H1 (cell line): ENCODE data around the gene SCARB1. TPM values are rescaled to one million over a fixed set of nuclear protein-coding genes. Genes with fewer than 3 reads are reported as not detected.

Source experiments
- CTCF ChIA-PET: fragments of 300-600 bp; sonication (Branson Sonifier 250); formaldehyde crosslinking; loops from one replicate; lab custom pipeline; 2021; ENCODE audit not compliant: partially characterized antibody; lab: Charles Lee
- POLR2A ChIA-PET: fragments of 300-600 bp; sonication (Branson Sonifier 250); formaldehyde crosslinking; loops from one replicate; lab custom pipeline; 2021; ENCODE audit warnings: inconsistent platforms; ENCODE audit not compliant: partially characterized antibody; lab: Charles Lee
- DNase-seq, 2 experiments: peaks; one replicate each; pipeline versions ENCODE4 v3.0.0 to v3.0.0-alpha.2; 2010 to 2022; ENCODE audit warnings: low spot score in 2 of 2, low read depth in 1 of 2, mixed read lengths in 1 of 2
- FAIRE-seq: peaks from 2 replicates; lab custom pipeline; 2011; peaks lifted over from hg19 to GRCh38; lab: Jason Lieb, UNC
- H2AFZ ChIP-seq: 2 replicates; pipeline ENCODE4 v1.8.1; 2012; ENCODE audit warnings: low read length, inconsistent platforms
- H2AK5ac ChIP-seq: 2 replicates; pipeline ENCODE4 v1.6.1; 2013; ENCODE audit warnings: low read depth, low read length
- H2BK120ac ChIP-seq: replicated peaks from 2 replicates; pipeline ENCODE3; 2013; ENCODE audit warnings: low read depth, low read length, inconsistent platforms
- H2BK12ac ChIP-seq: 2 replicates; pipeline ENCODE4 v1.6.1; 2013; ENCODE audit warnings: low read depth, low read length
- H2BK15ac ChIP-seq: 2 replicates; pipeline ENCODE4 v1.6.1; 2013; ENCODE audit warnings: low read length
- H2BK20ac ChIP-seq: 2 replicates; pipeline ENCODE4 v1.6.1; 2013; ENCODE audit warnings: low read length
- H2BK5ac ChIP-seq: 2 replicates; pipeline ENCODE4 v1.6.1; 2013; ENCODE audit warnings: low read depth, low read length
- H3K14ac ChIP-seq: 2 replicates; pipeline ENCODE4 v1.6.1; 2013; ENCODE audit warnings: inconsistent platforms; ENCODE audit not compliant: insufficient read length
- H3K18ac ChIP-seq: 2 replicates; pipeline ENCODE4 v1.6.1; 2013; ENCODE audit warnings: low read length; ENCODE audit errors: extremely low read depth
- H3K23ac ChIP-seq: 2 replicates; pipeline ENCODE4 v1.6.1; 2013; ENCODE audit warnings: inconsistent platforms; ENCODE audit not compliant: insufficient read length
- H3K23me2 ChIP-seq: 2 replicates; pipeline ENCODE4 v1.6.1; 2013; ENCODE audit warnings: low read depth, low read length
- H3K27ac ChIP-seq: 2 replicates; pipeline ENCODE4 v1.6.1; 2011; ENCODE audit warnings: low read depth, low read length, inconsistent platforms
- H3K27me3 ChIP-seq, 4 experiments: replicated peaks in 1 of 4; 1 replicate in 1 of 4; 2 replicates in 3 of 4; pipeline versions ENCODE4 v1.6.1 to v1.8.1; 2011 to 2013; ENCODE audit warnings: low read length in 3 of 4, mild to moderate bottlenecking in 3 of 4, inconsistent platforms in 2 of 4, mixed read lengths in 2 of 4, moderate library complexity in 1 of 4; ENCODE audit not compliant: control insufficient read depth in 3 of 4, insufficient read depth in 3 of 4; ENCODE audit errors: extremely low read depth in 1 of 4
- H3K36me3 ChIP-seq, 4 experiments: 2 replicates each; pipeline versions ENCODE4 v1.6.1 to v1.8.1; 2011 to 2013; ENCODE audit warnings: mild to moderate bottlenecking in 4 of 4, low read length in 3 of 4, moderate library complexity in 2 of 4, control low read depth in 1 of 4, inconsistent platforms in 1 of 4; ENCODE audit not compliant: insufficient read depth in 4 of 4, control insufficient read depth in 2 of 4
- H3K4ac ChIP-seq: replicated peaks from 2 replicates; pipeline ENCODE3; 2013; ENCODE audit warnings: low read length, low read depth, mixed read lengths, inconsistent platforms; ENCODE audit not compliant: insufficient read length
- H3K4me1 ChIP-seq, 4 experiments: replicated peaks in 1 of 4; 1 replicate in 1 of 4; 2 replicates in 3 of 4; pipeline versions ENCODE4 v1.6.1 to v1.8.1; 2011 to 2013; ENCODE audit warnings: low read length in 3 of 4, inconsistent platforms in 2 of 4, mixed read lengths in 1 of 4; ENCODE audit not compliant: insufficient read depth in 4 of 4, control insufficient read depth in 3 of 4
- H3K4me2 ChIP-seq, 2 experiments: 2 replicates each; pipeline versions ENCODE4 v1.6.1 to v1.8.1; 2011 to 2013; ENCODE audit warnings: low read depth in 2 of 2, low read length in 2 of 2, control low read depth in 1 of 2, inconsistent platforms in 1 of 2, mild to moderate bottlenecking in 1 of 2; ENCODE audit not compliant: insufficient read depth in 1 of 2
- H3K4me3 ChIP-seq, 4 experiments: fragments of 200-600, 300-600 bp in 1 of 4; sonication (generic), shearing (Covaris generic), sonication (Bioruptor Twin) in 1 of 4; 2 replicates each; pipeline versions ENCODE4 v1.5.1 to v1.8.1; 2011 to 2016; ENCODE audit warnings: low read length in 4 of 4, low read depth in 3 of 4, control low read depth in 2 of 4, inconsistent platforms in 2 of 4, mild to moderate bottlenecking in 2 of 4, mixed read lengths in 1 of 4, moderate library complexity in 1 of 4; ENCODE audit not compliant: insufficient read depth in 2 of 4; ENCODE audit errors: extremely low read depth in 1 of 4
- H3K56ac ChIP-seq: replicated peaks from 2 replicates; pipeline ENCODE3; 2013; ENCODE audit warnings: low read depth, mild to moderate bottlenecking, mixed read lengths, low read length, inconsistent platforms; ENCODE audit not compliant: insufficient read length
- H3K79me1 ChIP-seq: 2 replicates; pipeline ENCODE4 v1.6.1; 2013; ENCODE audit warnings: low read depth, low read length, control low read depth
- H3K79me2 ChIP-seq, 2 experiments: 2 replicates each; pipeline versions ENCODE4 v1.6.1 to v1.8.1; 2012 to 2013; ENCODE audit warnings: low read length in 2 of 2, mild to moderate bottlenecking in 2 of 2, inconsistent platforms in 1 of 2; ENCODE audit not compliant: insufficient read depth in 2 of 2, control insufficient read depth in 1 of 2
- H3K9ac ChIP-seq, 4 experiments: replicated peaks in 1 of 4; 1 replicate in 1 of 4; 2 replicates in 3 of 4; pipeline versions ENCODE4 v1.6.1 to v1.8.1; 2011 to 2013; ENCODE audit warnings: low read depth in 3 of 4, low read length in 3 of 4, control low read depth in 2 of 4, mild to moderate bottlenecking in 2 of 4, moderate library complexity in 2 of 4, inconsistent platforms in 1 of 4; ENCODE audit errors: extremely low read depth in 1 of 4
- H3K9me3 ChIP-seq, 2 experiments: 2 replicates each; pipeline versions ENCODE4 v1.6.1 to v1.8.1; 2012 to 2013; ENCODE audit warnings: mild to moderate bottlenecking in 2 of 2, moderate library complexity in 2 of 2, control low read depth in 1 of 2, inconsistent platforms in 1 of 2, low read depth in 1 of 2, low read length in 1 of 2, mixed read lengths in 1 of 2; ENCODE audit not compliant: insufficient read depth in 2 of 2
- H4K20me1 ChIP-seq, 2 experiments: replicated peaks in 1 of 2; 2 replicates each; pipeline versions ENCODE3 to v1.8.1; 2011 to 2013; ENCODE audit warnings: inconsistent platforms in 2 of 2, low read length in 2 of 2, mild to moderate bottlenecking in 1 of 2; ENCODE audit not compliant: insufficient read depth in 2 of 2, control insufficient read depth in 1 of 2
- H4K5ac ChIP-seq: 2 replicates; pipeline ENCODE4 v1.6.1; 2013; ENCODE audit warnings: low read length, low read depth, mixed read lengths, inconsistent platforms; ENCODE audit not compliant: insufficient read length
- H4K8ac ChIP-seq: 2 replicates; pipeline ENCODE4 v1.8.0; 2013; ENCODE audit warnings: mild to moderate bottlenecking, moderate library complexity, low read length, inconsistent platforms; ENCODE audit not compliant: insufficient read depth; ENCODE audit errors: extremely low read depth
- H4K91ac ChIP-seq: replicated peaks from 2 replicates; pipeline ENCODE3; 2013; ENCODE audit warnings: low read length, mixed read lengths, inconsistent platforms; ENCODE audit not compliant: insufficient read length
- BCL11A ChIP-seq, 2 experiments: IDR thresholded peaks; one replicate each; pipeline ENCODE4 v1.6.1; 2011; ENCODE audit warnings: low read depth in 2 of 2, low read length in 2 of 2, mild to moderate bottlenecking in 2 of 2
- CEBPB ChIP-seq: IDR thresholded peaks from 2 replicates; pipeline ENCODE4 v1.6.1; 2012; ENCODE audit warnings: low read depth, low read length
- CREB1 ChIP-seq: IDR thresholded peaks from 2 replicates; pipeline ENCODE4 v1.6.1; 2012; ENCODE audit warnings: inconsistent platforms
- CTBP2 ChIP-seq: IDR thresholded peaks from 2 replicates; pipeline ENCODE4 v1.7.0; 2011; ENCODE audit warnings: borderline replicate concordance, mild to moderate bottlenecking, moderate library complexity, mixed read lengths, low read length; ENCODE audit not compliant: insufficient read depth, insufficient read length
- FOSL1 ChIP-seq: IDR thresholded peaks from 2 replicates; pipeline ENCODE4 v1.6.1; 2011; ENCODE audit warnings: mild to moderate bottlenecking, low read depth, low read length, moderate library complexity; ENCODE audit not compliant: insufficient read depth
- HDAC2 ChIP-seq, 2 experiments: fragments of 300-600 bp in 1 of 2; sonication (generic) in 1 of 2; IDR thresholded peaks; 2 replicates each; pipeline ENCODE4 v1.6.1; 2011 to 2012; ENCODE audit warnings: low read depth in 2 of 2, low read length in 2 of 2, mild to moderate bottlenecking in 2 of 2, moderate library complexity in 2 of 2, borderline replicate concordance in 1 of 2, inconsistent platforms in 1 of 2
- KDM4A ChIP-seq: IDR thresholded peaks from one replicate; pipeline ENCODE4 v1.7.1; 2012; ENCODE audit warnings: low read depth, mild to moderate bottlenecking, moderate library complexity, low read length, inconsistent platforms; ENCODE audit not compliant: severe bottlenecking
- KDM5A ChIP-seq: fragments of 200-600 bp; IDR thresholded peaks from 2 replicates; pipeline ENCODE4 v1.7.1; 2012; ENCODE audit warnings: mild to moderate bottlenecking, low read length, inconsistent platforms, mixed read lengths
- POU5F1 ChIP-seq: IDR thresholded peaks from 2 replicates; pipeline ENCODE4 v1.6.1; 2011; ENCODE audit warnings: low read depth, mild to moderate bottlenecking, low read length, moderate library complexity
- RFX5 ChIP-seq: IDR thresholded peaks from 2 replicates; pipeline ENCODE4 v1.6.1; 2011; ENCODE audit warnings: low read depth, low read length, improper control_type of control experiment, borderline replicate concordance
- SIX5 ChIP-seq: IDR thresholded peaks from 2 replicates; pipeline ENCODE4 v1.6.1; 2011; ENCODE audit warnings: mild to moderate bottlenecking, low read depth, low read length
- TAF7 ChIP-seq: optimal IDR thresholded peaks from 2 replicates; pipeline ENCODE3; 2011; ENCODE audit warnings: low read depth, mild to moderate bottlenecking, inconsistent platforms, low read length, moderate library complexity, borderline replicate concordance
- TCF12 ChIP-seq: IDR thresholded peaks from 2 replicates; pipeline ENCODE4 v1.6.1; 2011; ENCODE audit warnings: low read depth, mild to moderate bottlenecking, low read length
- WGBS, 2 experiments: shearing (Covaris generic) in 1 of 2; methylation state at CpG; one replicate each; pipeline versions ENCODE4 v1.1.6 to v1.1.7; 2013 to 2015; ENCODE audit warnings: low lambda C conversion rate in 2 of 2, mixed read lengths in 2 of 2, inconsistent platforms in 1 of 2, low coverage in 1 of 2, missing lambda C conversion rate in 1 of 2; ENCODE audit not compliant: insufficient replicate concordance in 2 of 2, insufficient coverage in 1 of 2, insufficient read length in 1 of 2; ENCODE audit errors: extremely low coverage in 1 of 2, missing lambda C conversion rate in 1 of 2; 5-methylcytosine and 5-hydroxymethylcytosine counted together
- polyA plus RNA-seq, 7 experiments: library from polyadenylated mRNA; depleted of rRNA in 3 of 7; stranded (reverse) in 5 of 7; unstranded in 2 of 7; fragments of >200 nt in 5 of 7; fragments of 200-250 nt in 2 of 7; gene quantifications; 1 replicate in 5 of 7; 2 replicates in 1 of 7; 4 replicates in 1 of 7; pipeline versions ENCODE4 v1.2.1 to v1.2.3, GENCODE V29; 2011 to 2013; ENCODE audit warnings: missing spikeins in 2 of 7, mixed read lengths in 2 of 7
- total RNA-seq: library from RNA; stranded (reverse); fragmentation: NEBNext Ultra II Directional; extraction: Animal tissue kit (Norgen Biotek cat#: 25700); gene quantifications from 2 replicates; pipeline ENCODE4 v1.2.1, GENCODE V29; 2021

Gene SCARB1
- total and polyA plus RNA-seq, 2 of the 8 experiments (the other 6 are each of a cell fraction or from before 2014, with no cell fraction given): 45.3 to 57.1 TPM

DNA sequence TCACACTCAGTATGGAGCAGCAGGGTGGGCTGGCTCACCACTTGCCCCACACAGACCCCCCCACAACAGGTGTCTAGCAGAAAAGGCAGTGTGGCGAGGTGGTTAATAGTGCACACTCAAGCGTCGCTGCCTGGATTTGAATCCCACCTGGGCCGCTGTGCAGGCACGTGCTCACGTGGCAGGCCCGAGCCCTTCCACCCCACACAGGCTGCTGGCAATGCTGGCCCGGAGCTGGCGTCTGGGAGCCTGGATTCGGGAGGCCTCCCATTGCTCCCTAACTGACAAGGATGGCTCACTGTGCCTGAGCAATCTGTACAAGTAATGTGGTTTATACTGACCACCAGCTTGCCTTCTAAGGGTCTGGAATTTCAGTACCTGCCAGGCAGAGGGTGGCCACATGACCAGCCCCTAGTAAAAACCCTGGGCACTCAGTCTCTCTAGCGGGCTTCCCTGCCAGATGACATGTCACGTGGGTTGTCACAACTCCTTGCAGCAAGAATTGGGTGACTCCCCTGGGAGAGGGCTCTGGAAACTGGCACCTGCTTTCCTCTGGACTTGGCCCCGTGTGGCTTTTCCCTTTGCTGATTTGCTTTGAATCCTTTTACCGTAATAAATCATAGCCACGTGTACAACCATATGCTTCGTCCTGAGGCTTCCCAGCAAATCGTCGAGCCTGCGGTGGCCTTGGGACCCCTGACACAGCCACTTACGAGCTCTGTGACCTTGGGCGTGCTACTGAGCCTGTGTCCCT is 72.8 kb downstream of the SCARB1 start:
- H3K27ac ChIP-seq: no peak overlapping the region
- POLR2A ChIA-PET: interaction anchor here (2.0 kb wide), 1 partner anchor 10 kb away, joined by 4 read pairs; no protein-coding TSS in a partner anchor
- TF ChIP-seq SIX5 (no peak), POU5F1 (no peak), FOSL1 (no peak), RFX5 (no peak), BCL11A (IDR thresholded peaks at IDR 0.05; ENCODE audit: low read depth in 2 of 2, low read length in 2 of 2) (no peak), KDM4A (no peak), KDM5A (no peak), HDAC2 (IDR thresholded peaks at IDR 0.05; ENCODE audit: borderline replicate concordance in 1 of 2, low read depth in 2 of 2, low read length in 2 of 2) (no peak), CTBP2 (no peak), CEBPB (no peak), TCF12 (no peak), TAF7 (no peak), CREB1 (no peak)

More for the DNA sequence above, 72.8 kb downstream of the SCARB1 start:
- peaks cover 0 to 5% (median 1%) of the 10 kb centered on the region in 4 experiments; a peak in 3 of 7 replicates for H3K4me1 ChIP-seq
- no peaks in the 10 kb centered on the region for H3K23me2 ChIP-seq
- no peaks in the 10 kb centered on the region for H3K79me2 ChIP-seq
- no peak overlapping the region for H3K14ac ChIP-seq
- H3K4me2 ChIP-seq: no peak overlapping the region
- no peaks in the 10 kb centered on the region for H3K79me1 ChIP-seq
- H3K36me3 ChIP-seq: peaks cover 0 to 3% (median 0%) of the 10 kb centered on the region in 4 experiments; a peak in 1 of 8 replicates
- no peak overlapping the region for H2BK12ac ChIP-seq
- H3K23ac ChIP-seq: no peak overlapping the region
- no peak for FAIRE-seq
- no peak for DNase-seq
- H4K5ac ChIP-seq: no peak overlapping the region
- no peak overlapping the region for H2AK5ac ChIP-seq
- no peak overlapping the region for H4K91ac ChIP-seq
- H3K4me3 ChIP-seq: no peak overlapping the region
- H3K18ac ChIP-seq: no peak overlapping the region
- no peaks in the 10 kb centered on the region for H3K27me3 ChIP-seq
- no peak overlapping the region for H2BK120ac ChIP-seq
- 93% methylated on average over 21 of the region's 21 CpGs; no CpG with 5 or more reads in 1 of the 2 experiments for WGBS, 2 experiments
- H3K56ac ChIP-seq: no peak overlapping the region
- no peak overlapping the region for H3K9ac ChIP-seq
- no peaks in the 10 kb centered on the region for H4K20me1 ChIP-seq
- H3K4ac ChIP-seq: no peak overlapping the region
- H4K8ac ChIP-seq: no peak overlapping the region
- no peak overlapping the region for H2BK20ac ChIP-seq
- no peak overlapping the region for H2BK5ac ChIP-seq
- CTCF ChIA-PET: interaction anchor here (1.3 kb wide), 1 partner anchor 16 kb away, joined by 3 read pairs; no protein-coding TSS in a partner anchor
- no peaks in the 10 kb centered on the region for H3K9me3 ChIP-seq
- no peak overlapping the region for H2BK15ac ChIP-seq
- H2AFZ ChIP-seq: no peak overlapping the region
